GM21528 (cell line): ENCODE results near the gene ALK.

ENCODE experiments used
- ATAC-seq: cut with Tn5 transposase; IDR thresholded peaks from one replicate; pipeline ENCODE4 v1.9.1; 2021; ENCODE audit warnings: mild to moderate bottlenecking, moderate library complexity; ENCODE audit not compliant: unreplicated experiment, low FRiP score

ALK gene

DNA sequence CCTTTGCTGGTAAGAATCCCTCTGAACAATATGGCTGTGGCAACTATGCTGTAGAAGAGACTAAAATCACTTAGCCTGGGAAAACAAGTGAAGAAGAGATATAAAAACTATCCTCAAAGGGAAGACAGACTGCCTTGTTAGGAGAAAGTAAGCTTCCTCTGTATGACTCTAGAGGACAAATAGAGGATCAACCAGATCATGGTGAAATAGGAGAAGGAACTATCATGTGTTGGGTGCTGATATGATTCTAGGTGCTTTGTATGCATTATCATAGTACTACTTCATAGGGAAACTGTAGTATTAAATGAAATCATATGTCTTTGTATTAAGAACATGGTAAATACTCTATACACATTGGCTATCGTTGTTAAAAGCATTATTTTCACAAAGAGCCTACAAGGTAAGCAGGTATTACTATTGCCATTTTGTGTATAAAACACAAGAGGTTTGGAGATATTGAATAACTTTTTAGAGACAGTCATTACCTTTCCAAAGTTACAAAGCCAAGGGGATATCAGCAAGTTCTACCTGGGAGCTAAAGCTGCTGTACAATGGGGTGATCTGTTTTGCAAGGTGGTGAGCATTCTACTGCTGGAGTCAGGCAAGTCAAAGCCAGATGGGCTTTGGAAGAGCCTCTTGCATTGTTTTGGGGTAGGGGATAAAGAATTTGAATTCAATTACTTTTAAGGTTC, 402.6 kb downstream of the ALK start:
- ATAC-seq: no peak

DNA sequence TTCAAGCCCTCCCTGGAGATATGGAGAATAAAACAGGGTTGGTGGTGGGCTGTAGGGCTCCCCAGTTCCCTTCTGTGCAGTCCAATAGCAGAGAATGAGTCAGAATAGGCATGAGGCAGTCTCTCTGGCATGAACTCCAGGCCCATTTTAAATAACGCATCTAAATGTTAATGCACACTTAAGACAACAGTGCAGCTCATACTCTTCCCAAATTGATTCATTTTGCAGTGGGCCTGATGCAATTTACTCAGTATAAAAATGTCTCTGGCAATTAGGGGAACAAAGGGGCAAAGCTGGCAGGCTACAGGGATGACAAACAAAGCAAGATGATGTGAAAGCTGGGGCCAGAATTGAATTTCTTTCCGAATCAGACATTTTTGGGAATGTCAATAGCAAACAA, 403.4 kb downstream of the ALK start:
- ATAC-seq: no peak

DNA sequence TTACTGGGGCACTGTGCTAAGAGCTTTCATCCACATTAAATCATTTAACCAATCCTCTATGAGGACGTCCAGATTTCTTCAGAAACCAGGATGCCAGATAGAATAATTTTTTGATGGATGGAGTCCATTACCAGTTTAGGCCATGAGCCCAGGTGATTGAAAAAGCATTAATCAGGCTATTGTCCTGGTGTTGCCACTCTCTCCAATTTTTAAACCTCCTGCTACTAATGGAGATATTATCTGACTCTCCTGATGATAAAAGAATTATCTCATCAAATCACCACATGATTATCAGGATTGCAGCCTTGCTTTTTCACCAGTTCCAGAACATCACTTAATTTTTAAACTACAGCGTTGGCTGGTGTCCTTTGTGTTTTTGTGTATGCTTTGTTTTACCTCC, 404.0 kb downstream of the ALK start:
- ATAC-seq: no peak

DNA sequence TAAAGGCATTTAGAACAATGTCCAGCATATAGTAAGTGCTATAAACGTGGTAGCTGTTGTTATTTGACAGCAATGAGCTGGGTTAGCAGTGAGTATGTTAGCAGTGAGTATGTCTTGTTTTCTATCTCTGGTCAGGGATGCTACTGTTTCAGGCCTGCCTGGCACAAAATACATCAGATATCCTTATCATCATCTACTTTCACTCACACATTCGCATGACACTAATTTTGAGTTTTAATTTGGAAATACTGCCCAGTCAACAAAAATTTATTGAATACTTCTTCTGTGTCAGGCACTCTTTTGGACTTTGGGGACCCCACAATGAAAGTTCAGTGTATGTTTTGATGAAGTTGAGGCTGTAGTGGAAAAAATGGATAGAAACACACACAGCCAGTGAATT, 404.6 kb downstream of the ALK start:
- ATAC-seq: no peak

GRCh38 chr2:29509878-29510277, 411.5 kb downstream of the ALK start:
- no peak for ATAC-seq

DNA sequence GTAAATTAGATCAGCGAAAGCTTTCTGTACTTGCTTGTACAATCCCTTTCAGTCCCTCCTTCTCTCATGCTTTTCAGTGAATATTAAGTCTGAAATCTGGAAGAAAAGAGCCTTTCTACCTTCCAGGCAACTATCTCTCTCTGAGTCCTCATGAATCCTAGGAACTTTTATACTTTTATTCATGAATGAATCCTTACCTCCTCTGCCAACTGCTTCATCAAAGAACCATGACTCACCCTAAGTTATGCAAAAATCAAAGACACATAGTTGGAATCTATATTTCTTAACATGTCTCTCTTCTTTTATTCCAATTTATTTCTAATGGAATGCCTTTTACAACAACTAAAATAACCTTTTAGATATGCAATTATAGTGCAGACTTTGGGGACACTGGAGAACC, 412.0 kb downstream of the ALK start:
- ATAC-seq: no peak

GRCh38 chr2:29504746-29505145, 416.6 kb downstream of the ALK start:
- no peak for ATAC-seq

- ATAC-seq: no peak
Measured at GRCh38 chr2:29502460-29502911, 418.9 kb downstream of the ALK start.

DNA sequence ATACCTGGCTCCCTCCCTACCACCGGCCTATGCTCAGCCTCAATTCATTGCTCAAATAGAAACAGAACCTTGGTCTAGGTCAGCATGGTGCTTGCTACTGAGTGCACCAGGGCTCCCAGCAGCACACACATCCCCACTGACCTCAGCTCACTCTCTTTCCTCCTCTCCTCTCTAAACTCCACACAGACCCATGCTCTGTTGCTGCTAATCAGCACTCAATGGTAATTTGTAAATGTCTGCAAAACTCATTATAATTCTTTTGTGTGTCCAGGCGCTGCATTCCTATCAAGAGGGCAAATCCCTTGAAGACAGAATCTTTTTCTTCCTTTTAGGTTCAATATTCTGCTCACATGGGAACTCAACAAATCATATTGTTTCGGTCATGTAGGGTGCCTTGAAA, 424.0 kb downstream of the ALK start:
- ATAC-seq: no peak

- ATAC-seq: no peak
Measured at GRCh38 chr2:29496198-29496597, 425.2 kb downstream of the ALK start.

DNA sequence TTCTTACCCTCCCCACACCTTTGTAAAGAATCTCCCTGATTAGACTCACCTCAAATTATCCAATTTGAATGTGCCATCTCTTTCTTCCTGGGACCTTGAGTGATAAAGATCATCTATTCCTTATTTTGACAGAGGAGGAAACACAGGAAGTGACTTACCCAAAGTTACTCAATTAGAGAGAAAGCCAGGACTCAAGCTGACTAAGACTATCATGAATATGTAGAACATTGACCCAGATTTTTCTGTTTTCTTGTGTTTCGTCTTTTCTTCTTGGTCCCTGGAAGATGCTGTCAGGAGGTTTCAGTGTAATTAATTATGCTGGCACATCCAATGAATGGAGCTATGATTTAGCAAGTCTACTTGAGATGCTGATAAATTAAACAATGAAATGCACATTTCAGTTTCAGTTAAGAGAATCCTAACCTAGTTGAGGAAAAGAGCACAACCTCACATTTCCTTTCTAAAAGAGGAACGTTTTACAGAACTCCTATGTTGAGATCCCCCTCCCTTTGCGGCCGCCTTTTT, 425.8 kb downstream of the ALK start:
- no peak for ATAC-seq

DNA sequence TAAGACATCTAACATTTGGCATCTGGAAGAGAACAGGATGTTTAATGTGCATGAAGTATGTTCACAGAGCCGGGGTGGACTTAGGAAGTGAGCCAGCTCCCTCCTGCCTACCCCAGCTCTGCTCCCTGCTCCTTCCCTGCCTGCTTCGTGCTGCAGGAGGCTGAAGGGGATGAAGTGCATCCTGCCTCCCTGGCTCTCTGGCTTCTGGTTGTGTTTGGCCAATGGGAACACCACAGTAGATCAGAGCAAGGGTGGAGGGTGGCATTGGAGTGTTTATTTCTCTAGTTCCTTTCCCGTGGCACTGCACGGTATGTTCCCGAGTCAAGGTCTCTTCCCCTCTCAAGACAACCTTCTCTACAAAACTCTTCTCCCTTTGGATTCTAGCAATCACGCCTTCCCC, 426.3 kb downstream of the ALK start:
- no peak for ATAC-seq

DNA sequence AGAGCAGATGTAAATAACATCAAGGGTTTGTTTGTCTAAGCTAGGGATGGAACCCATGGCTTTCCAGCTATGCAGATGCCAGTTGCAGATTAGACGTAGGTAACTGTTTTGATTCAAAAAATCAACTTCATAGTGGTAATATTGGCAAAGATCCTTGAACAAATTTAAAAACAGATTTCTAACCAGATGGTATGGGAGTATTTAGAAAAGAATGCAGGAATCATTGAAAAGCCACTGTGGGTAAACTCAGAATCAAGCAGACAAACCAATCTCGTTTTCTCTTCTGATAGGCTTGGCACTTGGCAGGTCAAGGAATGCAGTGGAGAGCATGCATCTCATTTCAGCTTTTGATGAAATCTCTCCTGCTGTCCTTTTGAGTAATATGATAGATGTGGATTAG, 428.7 kb downstream of the ALK start:
- no peak for ATAC-seq

GRCh38 chr2:29490045-29490444, 431.3 kb downstream of the ALK start:
- ATAC-seq: no peak

GRCh38 chr2:29489568-29489967, 431.8 kb downstream of the ALK start:
- ATAC-seq: no peak

DNA sequence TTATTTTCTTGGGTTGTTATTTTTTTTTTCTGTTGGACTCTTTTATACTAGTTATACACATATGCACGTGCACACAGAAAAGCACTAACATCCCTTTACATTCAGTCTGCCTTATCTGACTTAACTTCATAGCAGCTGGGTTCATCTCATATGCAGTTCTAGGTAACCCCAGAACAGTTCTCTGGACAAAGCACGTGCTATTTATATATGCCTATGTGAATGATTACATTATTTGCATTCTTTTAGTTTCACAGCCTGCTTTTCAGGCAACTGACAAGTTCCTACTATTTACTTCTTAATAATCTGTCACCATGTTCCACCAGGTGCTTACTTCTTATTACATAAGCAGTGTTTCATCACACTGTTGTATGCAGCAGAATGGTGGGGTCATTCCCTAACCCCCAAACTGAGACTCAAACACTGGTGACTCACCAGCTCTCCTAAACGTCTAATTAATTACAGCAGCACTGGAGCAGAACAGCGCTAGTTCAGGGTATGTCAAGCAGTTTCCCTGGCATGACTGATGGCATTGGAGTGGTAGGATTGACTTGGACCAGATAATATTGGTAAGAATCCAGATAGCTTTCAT, 433.3 kb downstream of the ALK start:
- no peak for ATAC-seq

DNA sequence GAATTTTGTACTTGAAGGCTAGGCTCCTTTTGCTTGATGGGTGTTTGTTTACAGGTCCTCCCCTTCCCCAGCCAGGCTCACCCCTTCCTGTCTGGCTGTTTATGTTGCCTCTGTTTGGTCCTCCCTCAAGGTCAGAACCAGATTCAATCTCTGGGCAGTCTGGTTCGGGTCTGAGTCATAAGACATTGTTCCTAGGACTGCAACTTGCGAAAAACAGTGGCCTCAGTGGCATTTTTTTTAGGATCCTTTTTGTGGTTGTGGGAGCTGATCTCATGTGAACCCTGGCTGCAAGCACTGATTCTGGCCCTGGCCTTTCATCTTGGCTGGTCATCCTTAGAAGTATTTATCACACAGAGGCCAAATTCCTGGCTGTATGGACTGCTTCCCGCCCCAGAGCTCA, 435.8 kb downstream of the ALK start:
- no peak for ATAC-seq

DNA sequence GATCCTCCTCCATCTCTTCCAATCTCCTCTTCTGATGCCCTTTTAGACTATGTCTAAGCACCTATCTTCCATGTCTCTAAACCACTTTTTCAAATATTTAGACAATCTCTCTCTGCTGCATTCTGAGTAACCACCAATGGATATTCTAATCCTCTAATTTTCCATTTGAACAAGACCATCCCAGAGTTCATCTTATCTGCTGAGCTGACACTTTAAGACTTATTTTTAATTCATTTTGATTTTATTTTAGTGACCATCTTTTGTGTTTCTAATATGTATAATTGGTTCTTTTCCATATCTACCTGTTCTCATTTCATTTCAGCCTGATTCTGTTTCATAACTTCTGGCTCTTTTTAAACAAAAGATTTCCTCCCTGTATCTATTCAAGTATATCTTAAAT, 436.3 kb downstream of the ALK start:
- ATAC-seq: no peak

DNA sequence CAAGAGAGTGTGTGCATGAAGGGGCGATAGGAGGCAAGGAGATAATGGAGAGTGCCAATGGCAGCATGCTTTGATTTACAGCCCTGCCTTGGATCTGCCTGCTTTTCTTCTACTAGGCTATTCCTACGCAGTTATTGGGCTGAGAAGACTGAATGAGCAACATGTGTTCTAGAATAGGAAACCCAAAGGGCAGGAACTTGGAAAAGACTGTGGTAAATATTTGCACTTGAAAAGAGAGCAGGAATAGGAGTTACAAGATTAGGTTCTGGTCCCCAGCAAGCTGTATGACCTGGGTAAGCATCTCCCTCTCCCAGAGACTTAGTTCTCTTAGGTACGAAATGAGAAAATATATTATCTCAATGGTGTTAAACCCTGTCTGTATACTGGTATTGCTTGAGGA, 438.5 kb downstream of the ALK start:
- ATAC-seq: no peak

GRCh38 chr2:29482348-29482747, 439.0 kb downstream of the ALK start:
- no peak for ATAC-seq

GRCh38 chr2:29481313-29481712, 440.1 kb downstream of the ALK start:
- no peak for ATAC-seq

GRCh38 chr2:29480426-29480825, 441.0 kb downstream of the ALK start:
- no peak for ATAC-seq
